Stimulated activated CD4-positive, alpha-beta T cell treated with anti-CD3 and anti-CD28 coated beads, Interleukin-1b, Interleukin-23, amount 100 ng/mL, for 1 hour (primary cell): ENCODE results near the gene RBM46.

Experiments
- DNase-seq, 2 donors: peaks; one replicate each; pipeline ENCODE4 v3.0.0-alpha.2; 2020; ENCODE audit warnings: low read depth in 2 of 2

RBM46 gene, protein sequence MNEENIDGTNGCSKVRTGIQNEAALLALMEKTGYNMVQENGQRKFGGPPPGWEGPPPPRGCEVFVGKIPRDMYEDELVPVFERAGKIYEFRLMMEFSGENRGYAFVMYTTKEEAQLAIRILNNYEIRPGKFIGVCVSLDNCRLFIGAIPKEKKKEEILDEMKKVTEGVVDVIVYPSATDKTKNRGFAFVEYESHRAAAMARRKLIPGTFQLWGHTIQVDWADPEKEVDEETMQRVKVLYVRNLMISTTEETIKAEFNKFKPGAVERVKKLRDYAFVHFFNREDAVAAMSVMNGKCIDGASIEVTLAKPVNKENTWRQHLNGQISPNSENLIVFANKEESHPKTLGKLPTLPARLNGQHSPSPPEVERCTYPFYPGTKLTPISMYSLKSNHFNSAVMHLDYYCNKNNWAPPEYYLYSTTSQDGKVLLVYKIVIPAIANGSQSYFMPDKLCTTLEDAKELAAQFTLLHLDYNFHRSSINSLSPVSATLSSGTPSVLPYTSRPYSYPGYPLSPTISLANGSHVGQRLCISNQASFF

DNA sequence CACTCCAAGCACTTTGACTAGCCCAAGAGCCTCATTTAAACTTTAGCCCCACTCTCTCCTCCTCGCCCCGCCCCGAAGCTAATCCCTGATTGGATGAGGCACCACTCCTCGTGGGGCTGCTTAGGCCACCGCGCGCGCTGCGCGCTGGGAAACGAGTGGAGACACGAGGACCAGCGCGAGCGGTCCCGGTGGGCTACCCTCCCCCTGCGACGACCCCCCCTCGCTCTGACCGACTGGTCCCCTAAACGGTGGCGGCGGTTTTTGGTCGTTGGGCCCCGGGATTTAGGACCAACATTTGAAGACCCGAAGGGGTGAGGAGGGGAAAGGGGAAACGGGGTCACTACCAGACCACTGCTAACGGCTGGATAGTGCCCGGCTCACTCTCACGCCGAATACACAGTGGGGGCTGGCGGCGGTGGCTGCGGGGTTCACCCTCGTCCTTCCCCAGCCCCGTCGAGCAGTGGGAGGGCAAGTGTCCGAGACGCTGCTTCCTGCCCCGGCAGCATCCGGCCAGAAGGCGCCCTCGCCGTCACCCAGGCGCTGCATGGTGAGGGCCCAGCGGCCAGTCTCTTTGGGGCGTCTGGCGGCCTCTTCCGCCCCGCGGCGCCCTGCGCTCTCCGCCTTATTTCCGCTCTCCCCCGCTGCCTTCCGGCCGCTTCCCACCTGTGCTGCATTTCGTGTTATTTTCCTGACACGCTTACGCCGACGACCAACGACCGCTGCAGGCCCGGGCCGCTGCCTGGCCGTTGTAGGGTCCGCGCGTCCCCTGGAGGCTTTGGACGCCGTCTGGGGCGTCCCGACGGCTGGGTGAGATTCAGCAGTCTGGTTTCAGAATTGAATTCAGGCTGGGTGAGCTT lies at the start of gene RBM46:
TSS of gene RBM46 (plus strand) at position 147 of the 857 bp plus-strand sequence. CDS start 15,481 bp downstream, outside the sequence.
- no peak for DNase-seq

DNA sequence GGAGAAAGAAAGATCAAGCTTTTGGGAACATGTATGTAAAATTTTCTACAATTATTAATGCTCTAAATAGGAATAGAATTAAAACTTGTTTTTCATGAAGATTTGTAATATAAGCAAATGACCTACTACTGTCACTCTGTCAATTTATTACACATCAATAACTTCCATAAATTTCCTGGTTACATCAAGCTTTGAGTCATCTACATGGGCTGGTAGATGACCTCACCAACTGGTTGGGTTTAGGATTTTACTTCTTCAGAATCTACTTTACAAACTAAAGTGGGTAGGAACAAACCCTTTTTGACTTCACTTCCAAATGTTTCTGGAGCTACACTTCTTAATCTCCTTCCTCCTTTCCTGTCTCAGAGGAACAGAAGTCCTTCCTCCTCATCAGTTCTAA lies 49.3 kb upstream of the RBM46 start:
- DNase-seq: no peak

DNA sequence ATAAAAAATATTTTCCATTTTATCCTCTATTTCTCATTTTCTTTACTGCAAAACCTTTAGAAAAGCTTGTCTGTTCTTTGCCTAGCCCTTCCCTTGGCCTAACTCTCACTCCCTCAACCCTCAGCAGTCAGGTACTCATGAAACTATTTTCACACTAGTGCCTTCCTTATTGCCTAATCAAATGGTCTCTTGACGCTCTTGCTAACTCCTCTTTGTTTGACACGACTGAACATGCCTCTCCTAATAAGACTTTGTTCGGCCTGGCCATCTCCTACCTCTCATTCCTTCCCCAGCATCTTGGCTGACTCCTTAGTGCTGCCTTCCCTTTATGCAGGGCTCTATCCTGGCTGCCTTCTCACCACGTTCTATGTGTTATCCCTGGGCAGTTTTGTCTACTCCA lies 48.4 kb upstream of the RBM46 start:
- no peak for DNase-seq

DNA sequence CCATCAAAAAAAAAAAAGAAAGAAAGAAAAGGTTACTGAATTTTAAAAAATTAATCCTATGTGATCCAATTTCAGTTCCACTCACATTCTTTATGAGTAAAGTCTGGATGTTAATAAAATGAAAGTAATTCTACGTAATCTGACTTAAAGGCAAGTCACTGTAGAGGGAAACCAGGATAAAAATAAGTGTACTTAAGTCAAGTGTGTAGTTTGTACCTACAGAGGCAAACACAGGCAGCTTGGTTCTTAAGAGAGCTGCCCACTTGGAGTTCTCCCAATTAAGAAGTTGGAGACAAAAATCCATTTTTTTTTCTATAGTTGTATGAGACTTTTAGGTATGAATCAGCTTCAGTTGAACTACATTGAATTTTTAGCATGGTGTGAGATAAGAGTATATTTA lies 44.3 kb upstream of the RBM46 start:
- DNase-seq: no peak

DNA sequence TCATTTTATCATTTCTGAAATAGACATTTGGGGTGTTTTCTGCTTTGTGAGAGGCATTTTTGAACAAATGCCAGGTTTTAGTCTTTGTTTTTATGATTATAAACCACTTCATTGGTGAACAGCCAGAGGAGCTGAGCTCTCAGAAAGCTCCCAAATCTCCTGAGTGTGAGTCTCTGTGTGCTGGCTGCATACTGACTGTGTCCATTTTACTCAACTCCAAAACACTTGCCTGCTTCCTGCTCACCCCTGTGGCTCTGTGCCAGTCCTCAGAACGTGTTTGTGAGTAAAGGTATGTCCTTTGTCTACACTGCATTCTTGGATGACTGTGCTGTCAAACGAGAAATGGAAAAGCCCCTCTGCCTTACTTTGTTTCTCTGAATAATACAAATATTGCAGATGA lies 42.6 kb upstream of the RBM46 start:
- no peak for DNase-seq

DNA sequence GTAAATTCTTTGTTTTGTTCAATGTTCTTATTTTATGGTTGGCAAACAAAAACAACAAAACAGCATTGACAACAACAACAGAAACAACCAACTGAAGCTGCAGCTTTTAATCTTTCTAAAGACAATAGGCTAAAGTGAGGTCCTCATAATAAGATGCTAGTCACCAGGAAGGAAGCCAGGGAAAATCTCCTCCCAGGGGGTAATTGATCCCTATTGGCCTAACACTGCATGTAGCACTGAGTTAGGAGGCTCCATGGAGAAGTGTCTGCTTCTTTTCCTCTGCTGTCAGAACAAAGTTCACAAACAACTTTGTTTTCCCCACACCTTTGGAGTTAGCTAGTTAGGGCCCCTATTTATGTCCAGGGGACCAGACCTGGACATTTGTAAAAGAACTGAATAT lies 42.0 kb upstream of the RBM46 start:
- DNase-seq: no peak

DNA sequence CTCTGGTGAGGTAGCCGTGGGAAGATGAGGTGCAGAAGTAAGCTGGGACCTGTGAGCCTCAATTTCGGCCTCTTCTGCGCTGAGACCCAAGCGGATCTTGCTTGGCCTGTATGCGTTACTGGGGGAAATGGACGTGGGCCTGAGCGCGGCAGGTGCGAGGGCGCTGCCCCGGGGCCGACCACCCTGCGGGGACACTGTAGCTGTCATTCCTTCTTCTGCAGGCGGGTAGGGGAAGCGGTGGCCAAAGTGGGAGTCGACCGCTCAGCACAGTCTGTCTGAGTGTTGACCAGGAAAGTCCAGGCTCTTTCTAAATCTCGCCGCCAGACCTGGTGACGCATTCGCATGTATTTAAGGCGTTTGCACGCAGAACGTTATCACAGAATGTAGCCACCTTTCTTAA lies 40.6 kb upstream of the RBM46 start:
- no peak for DNase-seq

DNA sequence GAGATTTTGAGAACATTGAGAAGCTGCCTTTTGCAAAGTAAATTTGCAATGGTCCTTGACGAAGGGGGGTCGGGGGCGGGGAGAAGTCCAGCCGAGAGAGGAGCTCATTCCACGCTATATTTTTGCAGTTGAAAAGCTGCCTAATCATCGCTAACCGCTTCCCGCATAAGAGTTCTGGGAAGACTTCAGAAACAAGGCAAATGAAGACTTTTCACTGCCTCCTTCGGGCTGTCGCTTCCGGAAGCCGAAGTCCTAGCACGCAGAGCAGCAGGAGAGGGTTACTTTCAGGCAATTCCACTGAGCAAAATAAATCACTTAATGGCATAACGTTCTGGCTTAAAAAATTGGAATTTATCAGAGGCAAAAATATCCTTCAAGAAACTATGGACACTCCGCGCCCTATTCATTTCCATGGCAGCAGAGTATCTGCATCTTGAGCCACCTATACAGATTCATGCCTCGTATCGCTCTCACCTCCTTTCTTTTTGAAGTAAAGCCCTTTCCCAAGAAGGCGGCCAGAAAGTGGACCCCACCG lies 39.9 kb upstream of the RBM46 start:
- DNase-seq: no peak

DNA sequence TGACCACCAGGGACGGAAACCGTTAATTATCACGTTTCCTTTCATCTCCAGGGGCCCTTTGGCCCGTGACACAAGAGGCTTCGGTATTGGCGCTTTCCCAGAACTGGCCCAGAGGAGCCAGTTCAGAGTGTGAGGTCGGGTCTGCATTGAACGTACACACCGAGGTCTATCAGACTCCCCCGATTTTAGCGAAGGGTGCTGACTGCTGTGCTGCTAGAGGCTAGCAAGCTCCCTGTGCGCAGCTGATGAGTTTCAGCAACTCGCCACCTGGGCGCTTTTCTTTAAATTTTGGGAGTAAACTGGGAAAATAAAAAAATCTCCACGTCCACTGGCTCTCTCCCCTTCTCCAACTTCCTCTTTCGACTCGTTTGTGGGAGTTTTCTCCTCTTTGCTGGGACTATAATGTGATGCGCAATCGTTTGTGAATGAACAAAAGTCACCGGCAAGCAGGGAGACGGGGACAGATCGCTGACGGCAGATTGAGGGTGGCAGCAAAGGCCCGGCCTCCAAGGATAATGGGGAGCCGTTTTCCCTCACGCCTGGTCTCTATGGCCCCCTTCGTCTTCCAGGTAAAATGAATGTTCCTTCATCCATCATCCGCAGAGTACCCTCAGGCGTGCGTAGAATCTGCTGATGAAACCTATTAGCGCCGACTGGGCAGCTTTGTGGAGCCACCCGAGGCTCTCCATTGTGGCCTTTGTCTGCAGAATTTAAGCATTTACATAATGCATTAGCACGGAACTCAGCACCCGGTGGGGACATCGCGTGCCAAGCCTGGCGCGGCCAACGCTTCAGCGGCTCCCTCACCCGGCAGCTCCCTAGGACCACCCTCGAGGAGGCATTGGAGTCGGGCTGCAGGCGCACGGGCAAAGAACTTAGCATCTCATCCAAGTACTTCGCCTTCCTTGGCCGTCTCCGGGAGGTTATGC lies 38.9 kb upstream of the RBM46 start:
- DNase-seq: no peak

DNA sequence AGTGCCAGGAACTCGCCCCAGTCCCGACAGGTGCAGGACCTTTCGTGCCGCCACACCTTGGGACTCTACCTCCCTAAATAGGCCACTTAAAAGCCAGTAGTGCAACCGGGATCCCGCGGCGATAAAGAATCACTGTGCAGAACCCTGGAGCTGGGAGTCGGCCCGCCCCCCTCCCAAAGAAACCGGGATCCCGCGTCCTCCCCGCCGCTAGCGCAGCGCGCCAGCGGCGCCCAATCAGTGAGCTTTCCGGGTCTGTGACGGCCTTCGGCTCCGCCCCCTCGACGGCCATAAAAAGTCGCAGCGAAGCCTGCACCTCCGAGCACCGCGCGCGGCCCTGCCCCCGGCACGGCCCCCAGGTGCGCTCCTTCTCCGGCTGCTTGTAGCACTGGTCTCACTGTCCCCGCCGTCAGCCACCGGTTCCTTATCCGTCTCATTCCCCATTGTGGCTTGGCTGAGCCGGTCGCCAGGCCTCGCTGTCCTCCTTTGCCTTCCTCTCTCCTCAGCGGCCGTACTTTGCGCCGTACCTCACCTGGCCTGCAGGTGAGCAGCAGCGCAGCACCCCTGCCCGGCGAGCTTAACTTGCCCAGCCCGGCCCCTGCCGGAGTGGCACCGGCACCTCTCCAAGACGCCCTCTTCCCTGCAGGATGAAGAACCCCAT lies 37.3 kb upstream of the RBM46 start, which contains the start of gene LRAT:
TSS of gene LRAT (plus strand) at position 318 of the 658 bp plus-strand sequence. CDS start at position 645, 327 bp downstream.
- peak in 1 of 2 donors; percentile 16 for DNase-seq

DNA sequence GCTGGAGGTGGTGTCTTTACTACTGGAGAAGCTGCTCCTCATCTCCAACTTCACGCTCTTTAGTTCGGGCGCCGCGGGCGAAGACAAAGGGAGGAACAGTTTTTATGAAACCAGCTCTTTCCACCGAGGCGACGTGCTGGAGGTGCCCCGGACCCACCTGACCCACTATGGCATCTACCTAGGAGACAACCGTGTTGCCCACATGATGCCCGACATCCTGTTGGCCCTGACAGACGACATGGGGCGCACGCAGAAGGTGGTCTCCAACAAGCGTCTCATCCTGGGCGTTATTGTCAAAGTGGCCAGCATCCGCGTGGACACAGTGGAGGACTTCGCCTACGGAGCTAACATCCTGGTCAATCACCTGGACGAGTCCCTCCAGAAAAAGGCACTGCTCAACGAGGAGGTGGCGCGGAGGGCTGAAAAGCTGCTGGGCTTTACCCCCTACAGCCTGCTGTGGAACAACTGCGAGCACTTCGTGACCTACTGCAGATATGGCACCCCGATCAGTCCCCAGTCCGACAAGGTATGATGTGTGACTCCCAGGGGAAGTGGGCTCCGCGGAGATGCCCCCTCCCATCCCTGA lies 36.6 kb upstream of the RBM46 start:
- DNase-seq: no peak

DNA sequence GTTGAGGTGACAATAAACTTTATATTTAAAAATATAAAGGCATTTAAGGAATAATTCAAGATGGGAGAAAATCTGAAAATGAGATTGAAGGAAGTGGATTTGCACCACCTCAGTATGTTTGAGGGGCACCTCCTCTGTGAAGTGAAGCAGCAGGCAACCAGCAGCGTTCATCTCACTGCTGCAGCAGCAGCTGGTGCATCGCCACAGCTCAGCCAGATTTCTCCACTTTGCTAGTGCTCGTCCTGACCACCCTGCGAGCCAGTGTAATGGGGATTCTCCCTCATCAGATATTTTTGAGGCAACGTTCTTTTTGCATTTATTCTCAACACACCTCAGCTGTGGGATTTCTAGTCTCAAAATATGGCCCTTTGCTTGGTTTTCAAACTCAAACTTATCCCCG lies 23.4 kb upstream of the RBM46 start:
- DNase-seq: no peak

DNA sequence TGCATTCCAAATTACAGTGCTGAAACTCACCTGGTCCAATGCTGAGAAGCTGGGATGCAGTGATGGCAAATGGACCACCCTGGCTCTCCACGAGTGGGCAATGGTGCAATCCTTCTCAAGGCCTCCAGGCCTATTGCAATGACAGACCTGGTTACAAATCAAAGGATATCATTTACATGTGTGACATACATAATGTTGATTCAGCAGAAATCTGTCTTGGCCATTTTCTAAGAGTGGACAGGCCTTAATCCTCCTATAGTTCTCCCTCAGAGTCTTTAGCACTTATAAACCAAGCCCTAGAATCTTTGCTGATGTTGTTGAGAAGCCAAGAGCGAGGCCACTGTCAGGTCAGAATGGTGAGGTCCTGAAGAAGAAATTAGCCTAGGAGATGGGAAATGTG lies 20.2 kb upstream of the RBM46 start:
- DNase-seq: no peak

DNA sequence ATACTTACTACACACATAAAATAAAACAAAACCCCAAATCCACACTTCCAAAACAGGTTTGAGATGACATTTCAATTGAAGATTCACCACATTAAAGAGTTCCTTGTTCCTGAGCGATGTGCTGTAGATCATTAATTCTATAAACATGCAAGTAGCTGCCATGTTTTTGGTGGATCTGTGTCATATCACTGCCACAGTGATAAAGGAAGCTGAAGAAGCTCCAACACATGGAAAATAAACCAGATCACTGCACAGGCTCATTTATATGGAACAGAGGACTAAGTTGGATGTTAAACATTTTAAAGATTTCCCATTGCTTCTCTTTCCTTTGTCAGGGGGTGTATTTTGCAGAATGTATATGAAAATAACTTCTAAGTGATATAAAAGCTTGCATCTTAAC lies 2.8 kb upstream of the RBM46 start:
- DNase-seq: no peak

DNA sequence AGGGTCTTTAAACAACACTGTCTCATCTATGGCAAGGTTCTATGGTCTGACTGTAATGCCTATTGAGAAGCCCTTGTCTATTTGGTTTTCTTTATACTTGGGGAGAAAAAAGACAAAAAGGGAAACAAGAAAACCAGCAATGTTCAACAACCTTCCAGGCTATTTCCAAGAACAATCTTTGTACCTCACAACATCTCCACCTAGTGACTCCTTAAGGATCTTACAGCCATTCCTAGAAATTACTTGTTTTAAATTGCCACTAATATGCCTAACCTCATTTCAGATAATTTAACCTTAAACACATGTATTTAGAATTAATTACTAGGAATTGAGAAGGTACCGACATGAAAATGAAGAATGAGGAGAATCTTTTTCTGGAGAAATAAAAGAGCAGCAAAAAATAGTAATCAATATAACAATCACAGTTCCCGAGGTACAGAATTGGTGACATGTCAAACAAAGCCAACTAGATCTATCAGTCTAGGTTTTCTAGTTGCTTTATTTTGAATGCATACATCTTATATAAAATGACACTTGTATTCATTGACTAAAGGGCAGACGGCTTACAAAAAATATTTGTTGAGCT lies 1.6 kb upstream of the RBM46 start:
- no peak for DNase-seq

DNA sequence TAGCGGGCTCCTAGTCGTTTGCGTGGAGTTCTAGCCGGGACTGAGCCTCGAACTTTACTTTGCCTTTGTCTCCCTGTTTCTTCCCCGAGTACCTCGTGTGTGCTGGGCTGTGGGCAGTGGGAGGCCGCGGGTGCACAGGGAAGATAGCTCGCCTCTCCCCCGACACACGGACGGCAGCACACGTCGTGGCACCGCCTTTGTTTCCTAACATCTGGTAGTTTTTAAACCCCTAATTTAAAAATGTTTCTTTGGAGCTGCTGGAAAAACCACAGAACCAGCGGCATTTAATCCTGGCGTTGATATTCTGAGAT lies 866 bp downstream of the RBM46 start:
- DNase-seq: no peak

DNA sequence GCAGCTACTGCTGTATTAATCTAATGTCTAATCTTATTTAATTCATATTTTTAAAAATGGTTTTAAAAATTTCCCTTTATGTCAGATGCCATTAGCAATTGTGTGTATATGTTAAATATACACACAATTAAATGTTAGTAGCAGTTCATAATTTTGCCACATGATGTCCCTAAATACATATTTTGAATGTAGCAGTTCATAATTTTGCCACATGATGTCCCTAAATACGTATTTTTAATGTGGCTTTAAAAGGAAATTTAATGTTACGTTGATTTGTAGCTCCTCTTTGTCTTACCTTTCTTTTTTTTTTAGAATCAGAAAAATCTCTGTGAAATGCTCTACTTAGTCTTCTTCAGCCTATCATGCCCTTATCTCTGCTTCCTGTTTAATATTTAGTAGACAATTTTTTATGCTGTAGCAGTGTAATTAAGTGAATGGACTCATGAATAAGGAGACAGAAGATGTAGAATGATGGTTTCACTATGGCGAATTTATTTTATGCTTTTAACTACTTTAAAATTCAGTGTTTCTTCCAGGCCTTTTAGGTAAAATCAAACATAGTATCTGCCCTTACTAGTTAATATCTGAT lies 26.1 kb downstream of the RBM46 start:
- no peak for DNase-seq

DNA sequence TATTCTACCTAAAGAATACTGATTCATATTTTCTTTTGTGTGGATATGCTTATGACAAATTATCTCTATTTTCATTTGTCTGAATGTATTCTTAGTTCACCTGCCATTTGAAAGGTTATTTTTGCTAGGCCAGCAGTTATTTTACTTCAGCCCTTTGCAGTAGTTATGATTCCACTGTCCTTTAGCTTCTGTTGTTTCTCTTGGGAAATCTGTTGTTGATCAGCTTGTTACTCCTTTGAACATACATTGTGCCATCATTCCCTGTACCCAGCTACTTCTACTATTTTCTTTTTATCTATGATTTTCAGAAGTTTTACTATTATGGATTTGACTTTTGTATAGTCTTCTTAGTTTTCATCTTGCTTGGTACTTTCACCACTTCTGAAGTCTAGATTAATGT lies 37.2 kb downstream of the RBM46 start:
- no peak for DNase-seq

DNA sequence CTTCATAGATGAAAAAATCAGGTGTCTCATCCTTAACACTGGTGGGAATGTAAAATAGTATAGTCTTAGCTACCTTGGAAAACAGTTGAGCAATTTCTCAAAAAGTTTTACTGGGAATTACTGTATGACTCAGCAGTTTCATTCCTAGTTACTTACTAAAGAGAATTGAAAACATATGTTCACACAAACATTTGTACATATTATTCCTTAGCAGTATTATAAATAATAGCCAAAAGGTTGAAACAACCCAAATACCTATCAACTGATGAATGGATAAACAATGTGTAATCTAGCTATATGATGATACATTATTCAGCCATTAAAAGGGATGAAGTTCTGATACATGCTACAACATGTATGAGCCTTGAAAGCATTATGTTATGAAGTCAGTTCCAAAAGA lies 41.7 kb downstream of the RBM46 start:
- DNase-seq: no peak

DNA sequence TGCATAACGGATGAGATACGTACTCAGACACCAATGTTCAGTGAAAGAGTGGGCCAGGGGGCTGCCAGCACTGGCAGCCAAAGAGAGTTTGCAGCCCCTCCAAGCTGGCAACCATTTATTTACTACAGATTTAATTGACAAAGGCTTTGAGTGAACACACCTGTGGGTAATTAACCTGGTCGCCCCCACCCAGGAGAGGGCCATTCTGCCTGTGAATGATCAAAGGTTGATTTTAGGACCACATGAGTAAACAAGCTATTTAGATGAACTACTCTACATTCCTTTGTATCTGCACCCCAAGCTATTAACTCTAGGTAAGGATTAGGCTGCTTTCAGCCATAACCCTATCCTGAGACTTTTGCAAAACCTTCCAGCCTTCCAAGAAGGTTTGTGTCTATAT lies 55.0 kb downstream of the RBM46 start:
- DNase-seq: no peak
